HG03095 (cell line): ENCODE results near the gene COL20A1.
"Not testable (repeated sequence)": the region's sequence is repeated elsewhere in the genome, so short reads cannot be mapped to it uniquely, and the experiment has no call there.

Experiments
- ATAC-seq: cut with Tn5 transposase; IDR thresholded peaks from one replicate; pipeline ENCODE4 v1.9.1; 2021; ENCODE audit warnings: moderate library complexity; ENCODE audit not compliant: unreplicated experiment

COL20A1 gene

GRCh38 chr20:63370618-63371187, 77.7 kb downstream of the COL20A1 start:
- no peak for ATAC-seq

DNA sequence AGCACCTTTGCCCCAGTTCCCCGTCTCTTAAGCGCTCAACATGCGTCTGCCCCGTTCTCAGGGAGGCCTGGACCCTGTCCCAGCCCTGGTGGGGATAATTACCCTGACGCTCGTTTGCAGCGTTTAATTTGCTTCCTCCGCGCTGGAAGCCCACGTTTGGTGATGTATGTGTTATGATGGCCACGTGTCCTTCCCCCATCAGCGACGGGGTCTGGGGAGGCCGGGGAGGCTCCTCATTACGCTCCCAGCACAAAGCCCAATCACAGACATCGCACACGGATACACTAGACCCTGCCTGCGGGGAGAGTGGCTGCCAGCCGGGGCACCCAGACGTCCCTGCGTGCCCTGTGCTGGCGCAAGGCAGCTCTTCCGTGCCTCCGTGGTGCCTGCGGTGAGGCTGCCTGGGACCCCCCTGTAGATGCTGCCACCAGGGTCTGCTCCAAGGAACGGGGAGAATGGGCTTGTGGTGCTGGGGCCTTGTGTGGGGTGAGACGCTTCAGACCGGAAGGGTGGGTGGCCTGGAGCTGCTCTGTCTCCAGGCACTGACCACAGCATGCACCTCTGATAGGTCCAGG, 78.4 kb downstream of the COL20A1 start:
- no peak for ATAC-seq

- ATAC-seq: no peak
Observed at GRCh38 chr20:63372971-63373885, 80.2 kb downstream of the COL20A1 start.

DNA sequence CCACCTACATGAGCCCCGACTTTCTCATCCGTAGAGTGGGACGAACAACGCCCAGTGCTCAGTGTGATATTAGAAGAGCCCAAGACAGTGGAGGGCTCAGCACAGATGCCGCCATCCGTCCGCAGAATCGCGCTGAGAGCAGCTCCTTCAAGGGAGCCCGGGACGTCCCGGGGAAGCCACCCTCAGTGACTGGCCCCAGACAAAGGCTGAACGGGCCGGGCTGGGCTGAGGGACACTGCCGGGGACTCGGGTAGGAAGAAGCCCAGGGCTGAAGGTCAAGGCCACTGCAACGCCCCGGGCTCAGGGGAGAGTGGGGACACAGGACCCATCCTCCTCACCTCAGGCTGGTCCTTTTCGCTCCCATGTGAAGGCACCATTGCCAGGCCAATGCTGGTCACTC, 81.0 kb downstream of the COL20A1 start:
- ATAC-seq: no peak

DNA sequence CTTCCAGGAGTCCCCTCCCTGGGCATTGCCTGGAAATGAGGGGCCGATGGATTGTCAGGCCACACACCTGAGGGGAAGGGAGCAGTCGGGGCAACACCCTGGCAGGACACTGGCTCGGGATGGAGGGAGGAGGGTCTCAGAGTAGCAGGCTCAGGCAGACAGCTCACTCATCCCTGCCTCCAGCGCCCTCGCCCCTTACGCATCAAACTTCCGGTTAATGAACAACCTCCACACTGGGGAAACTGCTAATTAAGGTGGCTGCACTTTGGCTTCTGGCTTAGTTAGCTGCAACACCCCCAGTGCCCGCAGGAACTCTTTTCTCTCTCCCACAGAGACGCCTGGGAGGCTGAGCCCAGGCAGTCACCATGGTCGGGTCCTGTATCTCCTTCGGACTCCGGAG, 81.5 kb downstream of the COL20A1 start:
- no peak for ATAC-seq

DNA sequence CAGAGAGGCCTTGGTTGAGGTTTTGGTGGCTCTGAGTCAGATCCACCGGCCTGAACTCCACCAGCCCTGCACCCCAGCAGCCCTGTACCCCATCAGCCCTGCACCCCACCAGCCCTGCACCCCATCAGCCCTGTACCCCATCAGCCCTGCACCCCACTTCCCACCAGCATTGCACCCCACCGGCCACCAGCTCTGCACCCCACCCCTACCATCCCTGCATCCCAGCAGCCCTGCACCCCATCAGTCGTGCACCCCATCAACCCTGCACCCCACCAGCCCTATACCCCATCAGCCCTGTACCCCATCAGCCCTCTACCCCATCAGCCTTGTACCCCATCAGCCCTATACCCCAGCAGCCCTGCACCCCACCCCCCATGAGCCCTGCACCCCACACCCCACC, 82.5 kb downstream of the COL20A1 start:
- ATAC-seq: no peak

- ATAC-seq: no peak
Observed at GRCh38 chr20:63376283-63377250, 83.6 kb downstream of the COL20A1 start.

- no peak for ATAC-seq
Observed at GRCh38 chr20:63377256-63377941, 84.4 kb downstream of the COL20A1 start.

- ATAC-seq: no peak
Observed at GRCh38 chr20:63377951-63378381, 85.0 kb downstream of the COL20A1 start.

DNA sequence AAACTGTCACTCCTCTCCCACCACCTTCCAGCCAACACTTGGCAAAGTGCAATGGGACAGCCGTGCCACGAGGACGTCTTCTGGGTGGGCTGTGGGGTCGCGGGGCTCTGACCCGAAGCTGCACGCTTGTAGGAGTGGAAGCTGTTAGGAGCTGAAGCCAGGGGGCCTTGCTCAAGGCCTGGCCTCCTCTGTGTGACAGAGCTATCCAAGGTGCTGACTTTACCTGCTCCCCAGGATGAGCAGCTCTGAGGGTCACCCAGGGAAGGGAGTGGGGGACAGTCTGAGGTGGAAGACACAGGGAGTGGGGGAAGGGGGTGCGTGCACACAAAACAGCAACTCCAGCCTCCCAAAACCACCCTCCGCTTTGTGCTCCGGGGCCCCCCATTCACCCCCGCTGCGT, 85.6 kb downstream of the COL20A1 start:
- no peak for ATAC-seq

DNA sequence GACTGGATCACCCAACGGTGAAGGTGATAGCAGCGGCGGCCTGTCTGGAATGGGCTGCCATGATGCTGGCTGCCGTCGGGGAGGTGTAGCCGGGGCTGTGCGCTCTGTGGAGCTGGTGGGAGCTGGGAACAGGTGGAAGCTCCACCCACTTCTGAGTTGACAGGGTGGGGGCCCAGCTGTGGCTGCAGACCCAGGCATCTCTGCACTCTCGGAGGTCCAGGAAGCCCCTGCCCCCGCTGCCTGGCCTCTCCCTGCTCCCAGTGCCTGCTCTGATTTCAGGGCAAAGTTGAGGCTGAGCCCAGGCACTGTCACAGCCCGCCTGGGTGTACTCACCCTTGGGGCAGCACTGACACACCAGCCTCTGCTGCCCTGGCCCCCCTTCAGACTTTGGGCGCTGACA, 86.3 kb downstream of the COL20A1 start:
- ATAC-seq: no peak

DNA sequence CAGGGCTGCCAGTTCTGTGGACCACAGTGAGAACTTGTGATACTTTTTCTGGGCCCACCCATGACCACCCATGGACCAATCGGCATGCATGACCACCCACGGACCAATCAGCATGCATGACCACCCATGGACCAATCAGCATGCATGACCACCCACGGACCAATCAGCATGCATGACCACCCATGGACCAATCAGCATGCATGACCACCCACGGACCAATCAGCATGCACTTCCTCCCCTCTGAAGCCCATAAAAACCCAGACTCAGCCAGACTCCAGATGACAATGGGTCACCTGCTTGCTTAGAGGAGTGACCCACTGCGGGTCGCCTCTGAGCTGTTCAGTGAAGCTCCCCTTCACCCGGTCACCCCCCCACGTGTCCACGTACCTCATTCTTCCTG, 86.9 kb downstream of the COL20A1 start:
- not testable (repeated sequence) for ATAC-seq

GRCh38 chr20:63380346-63380870, 87.4 kb downstream of the COL20A1 start:
- ATAC-seq: no peak

GRCh38 chr20:63381781-63382431, 88.9 kb downstream of the COL20A1 start:
- no peak for ATAC-seq

DNA sequence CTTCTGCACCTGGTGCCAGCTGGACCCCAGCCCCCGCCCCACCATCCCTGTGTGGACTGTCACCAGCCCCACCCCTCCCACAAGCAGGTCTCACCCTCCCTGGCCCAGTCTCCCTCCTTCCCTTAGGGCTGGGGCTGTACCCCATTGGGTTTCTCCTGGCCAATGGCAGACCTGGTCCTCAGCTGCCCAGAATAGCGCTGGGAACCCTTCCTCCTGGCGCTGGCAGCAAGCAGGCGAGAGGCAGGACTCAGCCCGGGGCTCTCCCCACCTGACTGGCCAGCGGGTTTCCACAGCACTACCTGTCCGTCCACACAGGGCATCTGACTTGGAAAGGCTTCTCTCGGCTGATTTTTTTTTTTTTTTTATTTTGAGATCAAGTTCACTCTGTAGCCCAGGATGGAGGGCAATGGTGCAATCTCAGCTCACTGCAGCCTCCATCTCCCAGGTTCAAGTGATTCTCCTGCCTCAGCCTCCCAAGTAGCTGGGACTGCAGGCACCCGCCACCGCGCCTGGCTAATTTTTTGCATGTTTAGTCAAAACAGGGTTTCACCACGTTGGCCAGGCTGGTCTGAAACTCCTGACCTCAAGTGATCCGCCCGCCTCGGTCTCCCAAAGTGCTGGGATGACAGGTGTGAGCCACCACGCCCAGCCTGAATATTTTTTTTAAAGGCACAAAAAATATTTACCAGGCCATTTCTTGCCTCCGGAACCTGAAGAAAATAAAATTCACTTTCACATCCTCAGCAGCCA, 89.7 kb downstream of the COL20A1 start:
- ATAC-seq: no peak

DNA sequence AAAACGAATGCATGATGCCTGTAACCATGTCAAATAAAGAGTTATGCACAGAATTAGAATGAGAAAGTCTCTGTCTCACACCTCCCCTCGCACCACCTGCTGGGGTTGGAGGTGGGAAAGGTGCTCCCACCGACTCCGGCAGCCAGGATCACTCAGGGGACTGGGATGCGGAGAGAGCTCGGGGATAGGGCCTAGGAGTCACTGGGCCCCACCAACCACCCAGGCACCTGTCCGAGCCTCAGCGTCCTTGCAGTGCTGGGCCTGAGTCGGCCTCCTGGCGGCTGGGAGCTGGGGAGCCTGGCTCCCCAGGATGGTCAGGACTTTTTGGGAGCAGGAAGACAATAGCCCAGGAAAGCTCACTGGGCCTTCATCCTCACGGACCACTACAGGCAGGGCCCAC, 90.6 kb downstream of the COL20A1 start:
- ATAC-seq: no peak

DNA sequence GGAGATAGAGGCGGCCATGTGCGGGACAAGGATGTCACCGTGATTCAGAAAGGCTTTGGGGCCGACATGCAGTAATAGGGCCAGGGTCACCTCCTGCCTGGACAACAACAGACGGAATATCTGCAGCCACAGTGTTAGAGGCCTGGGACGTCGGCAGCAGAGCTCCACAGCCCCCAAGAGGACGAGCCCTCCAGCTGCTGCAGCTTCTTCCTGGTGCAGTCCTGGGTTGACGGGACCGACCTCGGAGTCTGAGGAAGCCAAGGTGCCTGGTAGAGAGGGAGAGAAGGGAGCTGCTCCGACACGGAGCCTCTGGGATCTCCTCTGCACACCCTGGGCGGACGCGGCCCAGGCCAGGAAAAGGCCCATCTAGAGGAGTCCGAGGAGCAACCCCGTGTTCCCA, 91.3 kb downstream of the COL20A1 start:
- no peak for ATAC-seq
